ENCODE measurements around the gene RAD51B. TPM values are rescaled to one million over a fixed set of nuclear protein-coding genes. Genes with fewer than 3 reads are reported as not detected.

The RAD51B gene
- total and polyA plus RNA-seq, 2 experiments from 2014 or later: 10.1 to 18.0 TPM

DNA sequence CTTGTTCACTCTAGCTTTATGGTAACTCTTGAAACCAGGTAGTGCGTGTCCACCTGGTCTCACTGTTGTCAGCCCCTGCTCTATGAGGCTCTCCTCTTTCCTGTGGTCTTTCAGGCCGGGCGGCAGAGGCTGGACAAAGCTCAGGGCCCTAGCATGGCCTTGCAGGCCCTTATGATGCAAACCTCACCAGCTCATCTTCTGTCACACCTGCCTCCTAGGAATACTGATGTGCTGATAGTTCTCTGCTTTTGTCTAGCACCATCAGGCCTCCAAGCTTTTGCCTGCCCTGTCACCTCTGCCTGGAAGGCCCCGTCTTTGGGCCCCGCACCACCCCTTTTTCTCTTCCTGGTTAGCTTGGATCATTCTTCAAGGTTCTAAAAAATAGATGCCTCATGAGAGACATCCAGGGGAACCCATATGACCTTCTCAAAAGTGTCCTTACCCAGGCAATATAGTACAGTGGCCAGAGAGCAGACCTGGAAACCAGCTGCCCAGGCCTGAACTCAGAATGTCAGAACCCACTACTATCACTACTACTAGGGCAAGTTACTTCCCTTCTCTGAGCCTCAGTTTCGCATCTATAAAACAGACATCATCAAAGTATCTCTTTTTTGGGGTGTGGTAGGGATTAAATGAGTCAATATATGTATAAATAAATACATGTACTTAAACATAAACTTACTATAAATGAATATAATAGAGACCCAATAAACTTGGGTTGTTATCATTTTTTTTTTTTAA is 881.6 kb downstream of the RAD51B start:
- H3K27ac ChIP-seq: no peak overlapping the region
- H3K9me2 ChIP-seq (replicated peaks; ENCODE audit: insufficient read depth): no peaks in the 10 kb centered on the region
- H2AFZ ChIP-seq: no peak overlapping the region
- H3K9me3 ChIP-seq (ENCODE audit: low read depth): no peaks in the 10 kb centered on the region
- no peaks in the 10 kb centered on the region for H3K79me2 ChIP-seq
- DNase-seq (ENCODE audit: low spot score): no peak
- WGBS (ENCODE audit: low lambda C conversion rate, missing lambda C conversion rate): over 99% methylated on average over 6 of the region's 6 CpGs
- H3K4me2 ChIP-seq: no peak overlapping the region
- TF ChIP-seq, protein P1, sequence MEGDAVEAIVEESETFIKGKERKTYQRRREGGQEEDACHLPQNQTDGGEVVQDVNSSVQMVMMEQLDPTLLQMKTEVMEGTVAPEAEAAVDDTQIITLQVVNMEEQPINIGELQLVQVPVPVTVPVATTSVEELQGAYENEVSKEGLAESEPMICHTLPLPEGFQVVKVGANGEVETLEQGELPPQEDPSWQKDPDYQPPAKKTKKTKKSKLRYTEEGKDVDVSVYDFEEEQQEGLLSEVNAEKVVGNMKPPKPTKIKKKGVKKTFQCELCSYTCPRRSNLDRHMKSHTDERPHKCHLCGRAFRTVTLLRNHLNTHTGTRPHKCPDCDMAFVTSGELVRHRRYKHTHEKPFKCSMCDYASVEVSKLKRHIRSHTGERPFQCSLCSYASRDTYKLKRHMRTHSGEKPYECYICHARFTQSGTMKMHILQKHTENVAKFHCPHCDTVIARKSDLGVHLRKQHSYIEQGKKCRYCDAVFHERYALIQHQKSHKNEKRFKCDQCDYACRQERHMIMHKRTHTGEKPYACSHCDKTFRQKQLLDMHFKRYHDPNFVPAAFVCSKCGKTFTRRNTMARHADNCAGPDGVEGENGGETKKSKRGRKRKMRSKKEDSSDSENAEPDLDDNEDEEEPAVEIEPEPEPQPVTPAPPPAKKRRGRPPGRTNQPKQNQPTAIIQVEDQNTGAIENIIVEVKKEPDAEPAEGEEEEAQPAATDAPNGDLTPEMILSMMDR (IDR thresholded peaks at IDR 0.05; ENCODE audit: poor library complexity): no peak
- TF ChIP-seq EZH2 (IDR thresholded peaks at IDR 0.05; ENCODE audit: borderline replicate concordance) (no peak), EZH2phosphoT487 (IDR thresholded peaks at IDR 0.05; ENCODE audit: low read depth, severe bottlenecking, unreplicated experiment) (no peak)
- H4K20me1 ChIP-seq (ENCODE audit: insufficient read depth, poor library complexity, severe bottlenecking): no peaks in the 10 kb centered on the region
- no peak overlapping the region for H3K4me3 ChIP-seq
- H3K4me1 ChIP-seq (ENCODE audit: insufficient read depth): peaks cover 4% of the 10 kb centered on the region
- H3K36me3 ChIP-seq (replicated peaks; ENCODE audit: insufficient read depth, low read depth): no peaks in the 10 kb centered on the region
- H3K27me3 ChIP-seq: no peaks in the 10 kb centered on the region

DNA sequence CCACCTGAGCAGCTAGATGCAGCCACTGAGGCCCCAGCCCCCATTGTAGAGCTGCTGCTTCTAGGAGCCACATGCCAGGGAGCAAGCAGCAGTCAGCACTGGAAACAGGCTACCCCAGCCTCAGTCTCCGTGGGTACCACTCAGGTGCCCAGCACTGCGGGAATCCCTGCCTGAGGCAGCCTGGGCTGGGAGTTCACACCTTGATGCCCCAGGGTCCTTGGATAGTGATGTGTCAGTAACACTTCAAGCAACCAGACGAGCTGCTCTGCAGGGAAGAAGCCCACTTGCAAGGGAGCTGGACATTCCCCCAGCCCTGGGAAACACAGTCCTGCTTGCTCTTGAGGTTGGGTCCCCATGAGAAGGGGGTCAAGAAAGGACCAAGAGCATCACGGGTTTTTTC is 882.6 kb downstream of the RAD51B start:
- H2AFZ ChIP-seq: no peak overlapping the region
- DNase-seq (ENCODE audit: low spot score): no peak
- no peak overlapping the region for H3K4me3 ChIP-seq
- H3K27ac ChIP-seq: no peak overlapping the region
- no peaks in the 10 kb centered on the region for H3K27me3 ChIP-seq
- H3K4me1 ChIP-seq (ENCODE audit: insufficient read depth): peaks cover 4% of the 10 kb centered on the region
- no peaks in the 10 kb centered on the region for H3K9me2 ChIP-seq (replicated peaks; ENCODE audit: insufficient read depth)
- H3K9me3 ChIP-seq (ENCODE audit: low read depth): no peaks in the 10 kb centered on the region
- H3K36me3 ChIP-seq (replicated peaks; ENCODE audit: insufficient read depth, low read depth): no peaks in the 10 kb centered on the region
- 84% methylated on average over 4 of the region's 4 CpGs for WGBS (ENCODE audit: low lambda C conversion rate, missing lambda C conversion rate)
- H3K79me2 ChIP-seq: no peaks in the 10 kb centered on the region
- H3K4me2 ChIP-seq: no peak overlapping the region
- H4K20me1 ChIP-seq (ENCODE audit: insufficient read depth, poor library complexity, severe bottlenecking): no peaks in the 10 kb centered on the region
- TF ChIP-seq, protein P1 (IDR thresholded peaks at IDR 0.05; ENCODE audit: poor library complexity): no peak
- TF ChIP-seq EZH2phosphoT487 (IDR thresholded peaks at IDR 0.05; ENCODE audit: low read depth, severe bottlenecking, unreplicated experiment) (no peak), EZH2 (IDR thresholded peaks at IDR 0.05; ENCODE audit: borderline replicate concordance) (no peak)

DNA sequence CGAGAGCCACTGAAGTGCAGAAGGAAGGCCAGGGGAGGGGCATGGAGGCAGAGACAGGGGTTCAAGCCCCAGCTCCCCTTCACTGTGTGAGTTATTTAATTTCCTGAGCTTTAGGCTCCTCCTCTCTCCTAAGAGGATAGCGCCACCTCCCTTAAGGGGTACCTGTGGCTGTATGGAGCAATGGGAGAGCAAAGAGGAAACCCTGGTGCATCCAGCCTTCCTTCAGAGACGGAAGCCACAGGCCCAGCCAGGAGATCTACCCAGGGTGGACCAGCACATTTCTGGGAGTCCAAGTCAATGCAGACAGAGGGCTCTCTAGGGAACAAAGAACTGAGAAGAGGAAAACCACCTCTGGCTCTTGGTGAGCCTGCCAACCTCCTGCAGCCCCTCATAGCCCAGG is 883.0 kb downstream of the RAD51B start:
- DNase-seq (ENCODE audit: low spot score): no peak
- Histone ChIP-seq H2AFZ (no peak overlapping the region), H3K36me3 (replicated peaks; ENCODE audit: insufficient read depth, low read depth) (no peaks in the 10 kb centered on the region), H3K9me3 (ENCODE audit: low read depth) (no peaks in the 10 kb centered on the region), H3K4me3 (no peak overlapping the region), H3K27ac (no peak overlapping the region), H3K4me2 (no peak overlapping the region), H4K20me1 (ENCODE audit: insufficient read depth, poor library complexity, severe bottlenecking) (no peaks in the 10 kb centered on the region), H3K9me2 (replicated peaks; ENCODE audit: insufficient read depth) (no peaks in the 10 kb centered on the region), H3K27me3 (no peaks in the 10 kb centered on the region), H3K79me2 (no peaks in the 10 kb centered on the region), H3K4me1 (ENCODE audit: insufficient read depth) (peaks cover 4% of the 10 kb centered on the region)
- WGBS (ENCODE audit: low lambda C conversion rate, missing lambda C conversion rate): 94% methylated on average over 3 of the region's 3 CpGs
- TF ChIP-seq EZH2 (IDR thresholded peaks at IDR 0.05; ENCODE audit: borderline replicate concordance) (no peak), EZH2phosphoT487 (IDR thresholded peaks at IDR 0.05; ENCODE audit: low read depth, severe bottlenecking, unreplicated experiment) (no peak)
- TF ChIP-seq, protein P1 (IDR thresholded peaks at IDR 0.05; ENCODE audit: poor library complexity): no peak

Measured in hepatocyte (in vitro differentiated cells).